ENCODE data around the gene ANKH. TPM values are rescaled to one million over a fixed set of nuclear protein-coding genes. Genes with fewer than 3 reads are reported as not detected.

Gene ANKH
- polyA plus RNA-seq, 2 of the 4 experiments (the other 2 are of a cell fraction), result 11.7 to 17.3 TPM

DNA sequence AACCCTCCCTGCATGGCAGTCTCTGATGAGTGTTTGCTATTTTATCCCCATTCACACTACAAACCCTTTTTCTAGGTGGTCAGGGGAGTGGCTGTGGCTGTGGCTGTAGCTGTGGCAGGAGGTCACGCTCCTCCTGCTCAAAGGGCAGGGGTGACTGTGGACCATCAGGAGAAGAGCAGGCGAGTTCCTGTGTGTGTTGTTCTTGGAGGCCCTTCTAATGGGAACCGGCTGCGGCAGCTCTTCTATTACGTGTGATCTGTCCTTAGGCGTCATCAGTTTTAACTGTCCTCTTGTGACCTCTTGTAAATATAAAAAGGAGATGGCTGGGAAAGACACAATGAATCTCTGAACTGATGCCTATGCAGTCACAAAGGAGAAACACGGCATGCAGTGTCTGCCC lies 65.1 kb downstream of the ANKH start:
- FAIRE-seq (no peak), DNase-seq (ENCODE audit: low read depth in 1 of 2, low spot score in 1 of 2) (no peak), ATAC-seq (no peak)
- POLR2A ChIA-PET, result interaction anchor here (0.7 kb wide), 1 partner anchor 661 kb away, joined by 6 read pairs; no protein-coding TSS in a partner anchor
- Histone ChIP-seq H3K4me1 (peaks cover 19% of the 10 kb centered on the region), H3K4me3 (no peak overlapping the region), H3K27ac (no peak overlapping the region), H3K9me3 (no peaks in the 10 kb centered on the region), H3K4me2 (no peak overlapping the region)
- 89% methylated on average over 7 of the region's 7 CpGs for WGBS (ENCODE audit: missing lambda C conversion rate)
- CTCF ChIA-PET, result interaction anchor here (1.1 to 1.4 kb wide), 2 partner anchors 26 to 197 kb away, joined by 3 read pairs; no protein-coding TSS in a partner anchor
- no peak for TF ChIP-seq CBX2 (IDR thresholded peaks at IDR 0.05; ENCODE audit: borderline replicate concordance, low read depth)
- no peak for TF ChIP-seq CBX8 (IDR thresholded peaks at IDR 0.05)
- no peak for TF ChIP-seq ZSCAN20 (CRISPR knock-in tag; IDR thresholded peaks at IDR 0.05)
- TF ChIP-seq, protein P1, sequence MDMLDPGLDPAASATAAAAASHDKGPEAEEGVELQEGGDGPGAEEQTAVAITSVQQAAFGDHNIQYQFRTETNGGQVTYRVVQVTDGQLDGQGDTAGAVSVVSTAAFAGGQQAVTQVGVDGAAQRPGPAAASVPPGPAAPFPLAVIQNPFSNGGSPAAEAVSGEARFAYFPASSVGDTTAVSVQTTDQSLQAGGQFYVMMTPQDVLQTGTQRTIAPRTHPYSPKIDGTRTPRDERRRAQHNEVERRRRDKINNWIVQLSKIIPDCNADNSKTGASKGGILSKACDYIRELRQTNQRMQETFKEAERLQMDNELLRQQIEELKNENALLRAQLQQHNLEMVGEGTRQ (IDR thresholded peaks at IDR 0.05), result no peak
- TF ChIP-seq MAX (IDR thresholded peaks at IDR 0.05), result no peak
- no peak for TF ChIP-seq MYC (IDR thresholded peaks at IDR 0.05; ENCODE audit: borderline replicate concordance, low read length)

GRCh38 chr5:14802541-14802940 lies 69.0 kb downstream of the ANKH start:
- no peak for DNase-seq (ENCODE audit: low read depth in 1 of 2, low spot score in 1 of 2)
- H3K27ac ChIP-seq, result no peak overlapping the region

GRCh38 chr5:14801792-14802191 lies 69.8 kb downstream of the ANKH start:
- no peak overlapping the region for H3K4me2 ChIP-seq
- no peak for DNase-seq (ENCODE audit: low read depth in 1 of 2, low spot score in 1 of 2)
- WGBS (ENCODE audit: missing lambda C conversion rate), result 96% methylated on average over 3 of the region's 3 CpGs
- H3K9me3 ChIP-seq, result no peaks in the 10 kb centered on the region
- H3K4me1 ChIP-seq, result no peaks in the 10 kb centered on the region
- POLR2A ChIA-PET, result no interaction called here
- H3K4me3 ChIP-seq, result no peak overlapping the region
- no peak overlapping the region for H3K27ac ChIP-seq
- CTCF ChIA-PET, result interaction anchor here (1.0 kb wide), 1 partner anchor 202 kb away, joined by 3 read pairs; no protein-coding TSS in a partner anchor
- ATAC-seq, result no peak
- no peak for FAIRE-seq
- TF ChIP-seq ZFP36 (IDR thresholded peaks at IDR 0.05; ENCODE audit: borderline replicate concordance, partially characterized antibody) (no peak), CEBPB (IDR thresholded peaks at IDR 0.05) (no peak), PHF8 (IDR thresholded peaks at IDR 0.05; ENCODE audit: borderline replicate concordance, low read depth) (no peak), EHMT2 (IDR thresholded peaks at IDR 0.05; ENCODE audit: low read depth) (no peak), EHF (CRISPR knock-in tag; IDR thresholded peaks at IDR 0.05) (no peak), SREBF2 (IDR thresholded peaks at IDR 0.05) (no peak), TFCP2L1 (CRISPR knock-in tag; IDR thresholded peaks at IDR 0.05) (no peak), MAX (IDR thresholded peaks at IDR 0.05) (no peak), TP53 (CRISPR knock-in tag; IDR thresholded peaks at IDR 0.05) (no peak), RARB (CRISPR knock-in tag; IDR thresholded peaks at IDR 0.05) (no peak), POLR2AphosphoS2 (conservative IDR thresholded peaks at IDR 0.05; ENCODE audit: low read length) (no peak), CTCF (IDR thresholded peaks at IDR 0.05) (no peak), GATA3 (IDR thresholded peaks at IDR 0.05; ENCODE audit: borderline replicate concordance) (no peak)
- TF ChIP-seq, protein P1 (IDR thresholded peaks at IDR 0.05), result no peak
- TF ChIP-seq, protein P2, sequence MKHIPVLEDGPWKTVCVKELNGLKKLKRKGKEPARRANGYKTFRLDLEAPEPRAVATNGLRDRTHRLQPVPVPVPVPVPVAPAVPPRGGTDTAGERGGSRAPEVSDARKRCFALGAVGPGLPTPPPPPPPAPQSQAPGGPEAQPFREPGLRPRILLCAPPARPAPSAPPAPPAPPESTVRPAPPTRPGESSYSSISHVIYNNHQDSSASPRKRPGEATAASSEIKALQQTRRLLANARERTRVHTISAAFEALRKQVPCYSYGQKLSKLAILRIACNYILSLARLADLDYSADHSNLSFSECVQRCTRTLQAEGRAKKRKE (CRISPR knock-in tag; IDR thresholded peaks at IDR 0.05; ENCODE audit: low read depth), result no peak

More at GRCh38 chr5:14802541-14802940, 69.0 kb downstream of the ANKH start:
- no peak overlapping the region for H3K4me3 ChIP-seq
- ChIA-PET POLR2A (no interaction called here), CTCF (interaction anchor here (1.0 kb wide), 1 partner anchor 202 kb away, joined by 3 read pairs; no protein-coding TSS in a partner anchor)
- H3K9me3 ChIP-seq, result no peaks in the 10 kb centered on the region
- FAIRE-seq (no peak), ATAC-seq (no peak)
- H3K4me1 ChIP-seq, result no peaks in the 10 kb centered on the region
- H3K4me2 ChIP-seq, result no peak overlapping the region
- no peak for TF ChIP-seq NPAS2 (CRISPR knock-in tag; IDR thresholded peaks at IDR 0.05; ENCODE audit: borderline replicate concordance)
- TF ChIP-seq, protein P2 (CRISPR knock-in tag; IDR thresholded peaks at IDR 0.05; ENCODE audit: low read depth), result no peak
- TF ChIP-seq NR3C1 (IDR thresholded peaks at IDR 0.05), result no peak
- TF ChIP-seq POLR2AphosphoS2 (conservative IDR thresholded peaks at IDR 0.05; ENCODE audit: low read length), result no peak
- no peak for TF ChIP-seq RFX5 (IDR thresholded peaks at IDR 0.05)
- TF ChIP-seq JUN (IDR thresholded peaks at IDR 0.05), result no peak
- TF ChIP-seq MAX (IDR thresholded peaks at IDR 0.05), result no peak
- TF ChIP-seq RARB (CRISPR knock-in tag; IDR thresholded peaks at IDR 0.05), result no peak
- TF ChIP-seq CEBPB (IDR thresholded peaks at IDR 0.05), result no peak
- 91% methylated on average over 3 of the region's 3 CpGs for WGBS (ENCODE audit: missing lambda C conversion rate)
